PC-9 (cell line): ENCODE results near the gene DSCAM. TPM values are rescaled to one million over a fixed set of nuclear protein-coding genes. Genes with fewer than 3 reads are reported as not detected.

ENCODE experiments used
- BruUV-seq: library from RNA; stranded (reverse); fragments of 400-500 nt; replicated peaks from 2 replicates; lab custom pipeline; 2021; lab: Mats Ljungman, UMichigan
- CTCF ChIA-PET: fragments of 300-600 bp; sonication (Branson Sonifier 250); formaldehyde crosslinking; loops from one replicate; lab custom pipeline; 2022; ENCODE audit warnings: antibody characterized with exemption; lab: Charles Lee
- POLR2A ChIA-PET: fragments of 300-600 bp; sonication (Branson Sonifier 250); formaldehyde crosslinking; loops from one replicate; lab custom pipeline; 2022; ENCODE audit warnings: antibody characterized with exemption; ENCODE audit not compliant: unreplicated experiment; lab: Charles Lee
- DNase-seq, 2 experiments: peaks; one replicate each; pipeline versions ENCODE4 v3.0.0 to v3.0.0-alpha.2; 2015 to 2022; ENCODE audit warnings: mixed read lengths in 1 of 2
- H2AFZ ChIP-seq: fragments of 200-600 bp; sonication (generic); 2 replicates; pipeline ENCODE4 v1.8.1; 2017; ENCODE audit warnings: antibody characterized with exemption
- H3F3A ChIP-seq: fragments of 200-600 bp; sonication (generic); 2 replicates; pipeline ENCODE4 v1.8.1; 2017; ENCODE audit warnings: antibody characterized with exemption, mild to moderate bottlenecking, low read depth; ENCODE audit not compliant: insufficient read depth
- H3K27ac ChIP-seq: fragments of 200-600 bp; sonication (generic); 2 replicates; pipeline ENCODE4 v1.6.1; 2016; ENCODE audit warnings: mixed run types
- H3K27me3 ChIP-seq: fragments of 200-600 bp; sonication (generic); 2 replicates; pipeline ENCODE4 v1.6.1; 2016; ENCODE audit warnings: low read depth, mixed run types; ENCODE audit not compliant: insufficient read depth
- H3K36me3 ChIP-seq: fragments of 200-600 bp; sonication (generic); 2 replicates; pipeline ENCODE4 v1.6.1; 2016; ENCODE audit warnings: low read depth, mixed run types
- H3K4me1 ChIP-seq: fragments of 200-600 bp; sonication (generic); replicated peaks from 2 replicates; pipeline ENCODE4 v1.6.1; 2016; ENCODE audit warnings: mixed run types; ENCODE audit not compliant: insufficient read depth
- H3K4me2 ChIP-seq: fragments of 200-600 bp; sonication (generic); 2 replicates; pipeline ENCODE4 v1.6.1; 2017; ENCODE audit warnings: mixed run types
- H3K4me3 ChIP-seq: fragments of 200-600 bp; sonication (generic); 2 replicates; pipeline ENCODE4 v1.6.1; 2016; ENCODE audit warnings: mixed run types
- H3K79me2 ChIP-seq: fragments of 200-600 bp; sonication (generic); 2 replicates; pipeline ENCODE4 v1.6.1; 2017; ENCODE audit warnings: low read depth, mixed run types
- H3K9me2 ChIP-seq: fragments of 200-600 bp; sonication (generic); 2 replicates; pipeline ENCODE4 v1.8.1; 2017; ENCODE audit warnings: mild to moderate bottlenecking; ENCODE audit not compliant: insufficient read depth
- H3K9me3 ChIP-seq: fragments of 200-600 bp; sonication (generic); 2 replicates; pipeline ENCODE4 v1.8.1; 2016; ENCODE audit warnings: low read depth; ENCODE audit not compliant: insufficient read depth
- H4K20me1 ChIP-seq: fragments of 200-600 bp; sonication (generic); 2 replicates; pipeline ENCODE4 v1.8.1; 2017; ENCODE audit not compliant: insufficient read depth
- EZH2 ChIP-seq: fragments of 200-600 bp; sonication (generic); IDR thresholded peaks from 2 replicates; pipeline ENCODE4 v1.8.0; 2017; ENCODE audit warnings: antibody characterized with exemption, low read depth
- intact Hi-C: fragments of 100-400 bp; cut with micrococcal nuclease; formaldehyde crosslinking; loops from one replicate; pipeline ENCODE4 v1.10.0; 2022; ENCODE audit not compliant: unreplicated experiment
- total RNA-seq: library from RNA; stranded (reverse); gene quantifications from 2 replicates; pipeline ENCODE4 v1.2.3, GENCODE V29; 2021
- TF ChIP-seq, protein P1 (sequence below): fragments of 200-600 bp; sonication (generic); conservative IDR thresholded peaks from 2 replicates; pipeline ENCODE4 v1.6.1; 2017; ENCODE audit warnings: mixed run types, antibody characterized with exemption, mild to moderate bottlenecking, moderate library complexity

Gene DSCAM
- total RNA-seq, 1 experiment from 2014 or later, result not detected

DNA sequence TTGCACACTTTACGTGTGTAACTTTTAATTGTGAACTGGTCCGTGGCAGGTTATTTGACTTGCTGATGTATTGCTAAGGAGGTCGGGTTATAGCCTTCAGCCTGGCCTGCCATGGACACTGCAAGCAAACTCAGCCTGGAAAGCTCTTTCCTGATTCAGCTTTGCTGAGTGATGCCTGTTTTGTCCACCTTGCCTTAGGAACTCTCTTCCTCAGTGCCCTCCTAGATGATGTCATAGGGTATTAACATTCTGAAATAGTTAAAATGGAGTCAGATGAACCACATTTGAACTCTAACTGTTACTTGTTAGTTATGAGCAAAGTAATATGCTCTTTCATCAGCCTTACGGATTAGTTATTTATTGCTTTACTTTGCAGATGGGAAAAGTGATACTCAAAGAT lies 533.7 kb downstream of the DSCAM start:
- Histone ChIP-seq H3K4me2 (no peak overlapping the region), H3K27me3 (no peaks in the 10 kb centered on the region), H4K20me1 (no peaks in the 10 kb centered on the region), H3K9me3 (no peaks in the 10 kb centered on the region), H3K27ac (no peak overlapping the region), H3K4me1 (no peaks in the 10 kb centered on the region), H3K4me3 (no peak overlapping the region), H3F3A (no peaks in the 10 kb centered on the region), H3K9me2 (no peaks in the 10 kb centered on the region), H3K79me2 (no peaks in the 10 kb centered on the region), H2AFZ (no peak overlapping the region), H3K36me3 (no peaks in the 10 kb centered on the region)
- no peak for DNase-seq
- no TSS peak for BruUV-seq
- intact Hi-C loops, result no loop called here
- POLR2A ChIA-PET, result no interaction called here
- CTCF ChIA-PET, result no interaction called here
- no peak for TF ChIP-seq EZH2

GRCh38 chr21:40300300-40300699 lies 546.7 kb downstream of the DSCAM start:
- Histone ChIP-seq H3K9me2 (no peaks in the 10 kb centered on the region), H3K9me3 (no peaks in the 10 kb centered on the region), H3K4me2 (no peak overlapping the region), H3K36me3 (no peaks in the 10 kb centered on the region), H3F3A (no peaks in the 10 kb centered on the region), H3K4me3 (no peak overlapping the region), H3K79me2 (no peaks in the 10 kb centered on the region), H3K4me1 (no peaks in the 10 kb centered on the region), H3K27ac (no peak overlapping the region), H3K27me3 (no peaks in the 10 kb centered on the region), H2AFZ (no peak overlapping the region), H4K20me1 (no peaks in the 10 kb centered on the region)
- TF ChIP-seq EZH2, result no peak
- TF ChIP-seq, protein P1, sequence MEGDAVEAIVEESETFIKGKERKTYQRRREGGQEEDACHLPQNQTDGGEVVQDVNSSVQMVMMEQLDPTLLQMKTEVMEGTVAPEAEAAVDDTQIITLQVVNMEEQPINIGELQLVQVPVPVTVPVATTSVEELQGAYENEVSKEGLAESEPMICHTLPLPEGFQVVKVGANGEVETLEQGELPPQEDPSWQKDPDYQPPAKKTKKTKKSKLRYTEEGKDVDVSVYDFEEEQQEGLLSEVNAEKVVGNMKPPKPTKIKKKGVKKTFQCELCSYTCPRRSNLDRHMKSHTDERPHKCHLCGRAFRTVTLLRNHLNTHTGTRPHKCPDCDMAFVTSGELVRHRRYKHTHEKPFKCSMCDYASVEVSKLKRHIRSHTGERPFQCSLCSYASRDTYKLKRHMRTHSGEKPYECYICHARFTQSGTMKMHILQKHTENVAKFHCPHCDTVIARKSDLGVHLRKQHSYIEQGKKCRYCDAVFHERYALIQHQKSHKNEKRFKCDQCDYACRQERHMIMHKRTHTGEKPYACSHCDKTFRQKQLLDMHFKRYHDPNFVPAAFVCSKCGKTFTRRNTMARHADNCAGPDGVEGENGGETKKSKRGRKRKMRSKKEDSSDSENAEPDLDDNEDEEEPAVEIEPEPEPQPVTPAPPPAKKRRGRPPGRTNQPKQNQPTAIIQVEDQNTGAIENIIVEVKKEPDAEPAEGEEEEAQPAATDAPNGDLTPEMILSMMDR, result no peak
- no peak for DNase-seq
- intact Hi-C loops, result no loop called here
- ChIA-PET CTCF (no interaction called here), POLR2A (no interaction called here)
- no TSS peak for BruUV-seq

DNA sequence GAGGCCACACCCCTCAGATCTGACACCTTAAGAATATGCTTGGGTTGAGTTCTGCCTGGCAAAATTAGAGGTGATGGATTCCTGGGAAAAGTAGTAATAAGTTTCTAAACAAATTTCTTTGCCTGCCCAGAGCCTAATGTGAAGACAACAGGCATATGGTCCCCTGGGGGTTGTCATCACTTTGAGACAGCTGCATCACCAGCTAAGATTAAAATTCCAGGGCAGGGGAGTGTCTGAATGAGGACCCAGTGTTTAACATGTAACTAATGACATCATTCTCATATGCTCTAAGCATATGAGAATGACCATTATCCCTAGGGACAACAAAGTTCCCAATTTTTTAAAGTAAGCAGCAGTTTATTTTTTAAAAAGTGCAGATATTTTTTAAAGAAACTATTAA lies 547.5 kb downstream of the DSCAM start:
- no peak overlapping the region for H2AFZ ChIP-seq
- CTCF ChIA-PET, result no interaction called here
- no peaks in the 10 kb centered on the region for H3K79me2 ChIP-seq
- H3K4me3 ChIP-seq, result no peak overlapping the region
- H3K9me2 ChIP-seq, result no peaks in the 10 kb centered on the region
- no peak overlapping the region for H3K27ac ChIP-seq
- H3K9me3 ChIP-seq, result no peaks in the 10 kb centered on the region
- H4K20me1 ChIP-seq, result no peaks in the 10 kb centered on the region
- POLR2A ChIA-PET, result no interaction called here
- H3K4me1 ChIP-seq, result no peaks in the 10 kb centered on the region
- intact Hi-C loops, result no loop called here
- no peak for DNase-seq
- no peaks in the 10 kb centered on the region for H3K27me3 ChIP-seq
- no peaks in the 10 kb centered on the region for H3K36me3 ChIP-seq
- H3K4me2 ChIP-seq, result no peak overlapping the region
- BruUV-seq, result no TSS peak
- TF ChIP-seq, protein P1, result no peak
- no peak for TF ChIP-seq EZH2
- no peaks in the 10 kb centered on the region for H3F3A ChIP-seq

DNA sequence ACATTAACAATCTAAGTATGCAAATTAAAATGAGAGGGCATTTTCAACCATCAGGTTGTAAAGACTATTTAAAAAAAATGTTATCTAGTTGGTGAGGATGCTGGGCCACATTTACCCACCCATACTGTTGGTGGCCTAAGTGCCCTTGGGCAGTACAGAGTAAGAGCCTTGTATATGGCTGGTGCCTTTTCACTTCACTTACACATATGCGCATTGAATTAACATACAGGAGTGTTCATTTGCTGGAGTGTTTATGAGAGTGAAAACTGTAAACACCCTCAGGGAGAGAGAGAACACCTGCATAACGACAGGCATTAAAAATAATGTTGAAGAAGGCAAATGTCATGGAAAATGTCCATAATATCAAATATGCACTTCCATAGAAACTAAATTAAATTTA lies 552.6 kb downstream of the DSCAM start:
- H3K4me3 ChIP-seq, result no peak overlapping the region
- no peaks in the 10 kb centered on the region for H3K4me1 ChIP-seq
- ChIA-PET POLR2A (no interaction called here), CTCF (no interaction called here)
- no peaks in the 10 kb centered on the region for H3K27me3 ChIP-seq
- no peak overlapping the region for H3K27ac ChIP-seq
- no peak for TF ChIP-seq EZH2
- TF ChIP-seq, protein P1, result no peak
- intact Hi-C loops, result no loop called here
- no peaks in the 10 kb centered on the region for H3K79me2 ChIP-seq
- H3K4me2 ChIP-seq, result no peak overlapping the region
- no peak for DNase-seq
- no peaks in the 10 kb centered on the region for H3K9me2 ChIP-seq
- H4K20me1 ChIP-seq, result no peaks in the 10 kb centered on the region
- H3F3A ChIP-seq, result no peaks in the 10 kb centered on the region
- no peaks in the 10 kb centered on the region for H3K36me3 ChIP-seq
- BruUV-seq, result no TSS peak
- no peaks in the 10 kb centered on the region for H3K9me3 ChIP-seq
- H2AFZ ChIP-seq, result no peak overlapping the region
